ENCODE results near the gene ARID1B. TPM values are rescaled to one million over a fixed set of nuclear protein-coding genes. Genes with fewer than 3 reads are reported as not detected.

ARID1B gene
- total and polyA plus RNA-seq, 7 experiments from 2014 or later = 17.5 to 164 (median 139) TPM

GRCh38 chr6:157259443-157259842 lies 482.3 kb downstream of the ARID1B start:
- Histone ChIP-seq H3K4me3 (ENCODE audit: low read length) (no peak overlapping the region), H3K4me1 (ENCODE audit: control insufficient read depth in 2 of 2, insufficient read depth in 2 of 2, low read length in 2 of 2) (peaks cover 0 to 21% of the 10 kb centered on the region in 2 donors), H3K9me3 (ENCODE audit: control insufficient read depth in 2 of 3, low read length in 3 of 3) (no peaks in the 10 kb centered on the region), H3K27ac (ENCODE audit: low read depth, low read length) (no peak overlapping the region), H3K36me3 (ENCODE audit: control insufficient read depth in 2 of 3, insufficient read depth in 3 of 3, low read length in 3 of 3) (no peaks in the 10 kb centered on the region), H3K27me3 (ENCODE audit: control insufficient read depth in 2 of 2, insufficient read depth in 2 of 2, low read length in 2 of 2) (no peaks in the 10 kb centered on the region)
- H3K9me3 Mint-ChIP-seq = no peaks in the 10 kb centered on the region
- POLR2A ChIA-PET = no interaction called here
- H3K27ac Mint-ChIP-seq = peak overlapping the region in 2 of 9 donors; percentile 27
- peak overlapping the region in 2 of 10 donors; percentile 44 to 52 for H3K4me3 Mint-ChIP-seq
- no peaks in the 10 kb centered on the region for H3K36me3 Mint-ChIP-seq
- H3K27me3 Mint-ChIP-seq = peaks cover 0 to 18% (median 6%) of the 10 kb centered on the region in 5 donors
- peaks cover 0 to 11% (median 7%) of the 10 kb centered on the region in 7 donors for H3K4me1 Mint-ChIP-seq
- CTCF ChIA-PET = no interaction called here
- ATAC-seq (no peak), DNase-seq (no peak)
- intact Hi-C loops (cut with micrococcal nuclease) = no loop called here

Small RNA genes within 50 kb of the gene (microRNA-seq; reads per million reads assigned to microRNA genes)
- gene MIR4466 (ENCODE audit: borderline microRNAs expressed) = not detected

All from naive thymus-derived CD4-positive, alpha-beta T cell (primary cell).